GM12875 (cell line): ENCODE measurements around the gene RDH16.
"Not testable (repeated sequence)": the region's sequence is repeated elsewhere in the genome, so short reads cannot be mapped to it uniquely, and the experiment has no call there.

Experiments used
- H3K4me3 ChIP-seq: one replicate; pipeline ENCODE4 v1.5.1; 2011; ENCODE audit warnings: low read depth, low read length, control low read depth
- TF ChIP-seq, protein P1 (sequence below): IDR thresholded peaks from 2 replicates; pipeline ENCODE4 v1.5.1; 2011; ENCODE audit warnings: low read depth, mild to moderate bottlenecking, control low read depth, inconsistent platforms, low read length, moderate library complexity, borderline replicate concordance; ENCODE audit not compliant: insufficient read depth

Gene RDH16

GRCh38 chr12:56979628-56980027 lies 22.2 kb upstream of the RDH16 start:
- TF ChIP-seq, protein P1, sequence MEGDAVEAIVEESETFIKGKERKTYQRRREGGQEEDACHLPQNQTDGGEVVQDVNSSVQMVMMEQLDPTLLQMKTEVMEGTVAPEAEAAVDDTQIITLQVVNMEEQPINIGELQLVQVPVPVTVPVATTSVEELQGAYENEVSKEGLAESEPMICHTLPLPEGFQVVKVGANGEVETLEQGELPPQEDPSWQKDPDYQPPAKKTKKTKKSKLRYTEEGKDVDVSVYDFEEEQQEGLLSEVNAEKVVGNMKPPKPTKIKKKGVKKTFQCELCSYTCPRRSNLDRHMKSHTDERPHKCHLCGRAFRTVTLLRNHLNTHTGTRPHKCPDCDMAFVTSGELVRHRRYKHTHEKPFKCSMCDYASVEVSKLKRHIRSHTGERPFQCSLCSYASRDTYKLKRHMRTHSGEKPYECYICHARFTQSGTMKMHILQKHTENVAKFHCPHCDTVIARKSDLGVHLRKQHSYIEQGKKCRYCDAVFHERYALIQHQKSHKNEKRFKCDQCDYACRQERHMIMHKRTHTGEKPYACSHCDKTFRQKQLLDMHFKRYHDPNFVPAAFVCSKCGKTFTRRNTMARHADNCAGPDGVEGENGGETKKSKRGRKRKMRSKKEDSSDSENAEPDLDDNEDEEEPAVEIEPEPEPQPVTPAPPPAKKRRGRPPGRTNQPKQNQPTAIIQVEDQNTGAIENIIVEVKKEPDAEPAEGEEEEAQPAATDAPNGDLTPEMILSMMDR: no peak
- no peak overlapping the region for H3K4me3 ChIP-seq

- H3K4me3 ChIP-seq: no peak overlapping the region
- TF ChIP-seq, protein P1: no peak
Measured at GRCh38 chr12:56978397-56979138, 21.2 kb upstream of the RDH16 start.

DNA sequence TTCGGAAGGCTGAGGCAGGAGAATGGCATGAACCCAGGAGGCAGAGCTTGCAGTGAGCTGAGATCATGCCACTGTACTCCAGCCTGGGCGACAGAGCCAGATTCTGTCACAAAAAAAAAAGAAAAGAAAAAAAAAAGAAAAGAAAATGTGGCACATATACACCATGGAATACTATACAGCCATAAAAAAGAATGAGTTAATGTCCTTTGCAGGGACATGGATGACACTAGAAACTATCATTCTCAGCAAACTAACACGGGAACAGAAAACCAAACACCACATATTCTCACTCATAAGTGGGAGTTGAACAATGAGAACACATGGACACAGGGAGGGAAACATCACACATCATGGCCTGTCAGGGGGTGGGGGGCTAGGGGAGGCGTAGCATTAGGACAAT lies 20.0 kb upstream of the RDH16 start:
- H3K4me3 ChIP-seq: not testable (repeated sequence)

DNA sequence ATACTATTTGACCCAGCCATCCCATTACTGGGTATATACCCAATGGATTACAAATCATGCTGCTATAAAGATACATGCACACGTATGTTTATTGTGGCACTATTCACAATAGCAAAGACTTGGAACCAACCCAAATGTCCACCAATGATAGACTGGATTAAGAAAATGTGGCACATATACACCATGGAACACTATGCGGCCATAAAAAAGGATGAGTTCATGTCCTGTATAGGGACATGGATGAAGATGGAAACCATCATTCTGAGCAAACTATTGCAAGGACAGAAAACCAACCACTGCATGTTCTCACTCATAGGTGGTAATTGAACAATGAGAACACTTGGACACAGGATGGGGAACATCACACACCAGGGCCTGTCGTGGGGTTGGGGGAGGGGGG lies 16.8 kb upstream of the RDH16 start:
- H3K4me3 ChIP-seq: not testable (repeated sequence)

DNA sequence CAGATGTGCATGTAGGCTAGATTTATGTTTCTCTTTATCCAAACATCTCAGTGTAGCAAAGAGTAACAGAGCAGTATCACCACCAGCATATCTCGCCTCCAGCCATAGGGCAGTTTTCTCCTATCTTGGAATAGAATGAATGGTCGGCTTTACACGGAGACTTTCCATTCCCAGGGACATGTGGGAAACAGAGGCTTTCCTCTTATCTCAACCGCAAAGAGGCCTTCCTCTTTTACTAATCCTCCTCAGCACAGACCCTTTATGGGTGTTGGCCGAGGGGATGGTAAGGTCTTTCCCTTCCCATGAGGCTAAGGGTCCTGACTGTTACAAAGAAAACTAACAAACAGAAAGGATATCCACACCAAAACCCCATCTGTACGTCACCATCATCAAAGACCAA lies 11.5 kb upstream of the RDH16 start:
- not testable (repeated sequence) for H3K4me3 ChIP-seq

DNA sequence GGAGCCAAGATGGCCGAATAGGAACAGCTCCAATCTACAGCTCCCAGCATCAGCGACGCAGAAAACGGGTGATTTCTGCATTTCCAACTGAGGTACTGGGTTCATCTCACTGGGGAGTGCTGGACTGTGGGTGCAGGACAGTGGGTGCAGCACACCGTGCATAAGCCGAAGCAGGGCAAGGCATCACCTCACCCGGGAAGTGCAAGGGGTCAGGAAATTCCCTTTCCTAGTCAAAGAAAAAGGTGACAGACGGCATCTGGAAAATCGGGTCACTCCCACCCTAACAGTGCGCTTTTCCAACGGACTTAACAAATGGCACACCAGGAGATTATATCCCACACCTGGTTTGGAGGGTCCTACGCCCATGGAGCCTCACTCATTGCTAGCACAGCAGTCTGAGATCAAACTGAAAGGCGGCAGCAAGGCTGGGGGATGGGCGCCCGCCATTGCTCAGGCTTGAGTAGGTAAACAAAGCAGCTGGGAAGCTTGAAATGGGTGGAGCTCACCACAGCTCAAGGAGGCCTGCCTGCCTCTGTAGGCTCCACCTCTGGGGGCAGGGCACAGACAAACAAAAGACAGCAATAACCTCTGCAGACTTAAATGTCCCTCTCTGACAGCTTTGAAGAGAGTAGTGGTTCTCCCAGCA lies 8.7 kb upstream of the RDH16 start:
- not testable (repeated sequence) for H3K4me3 ChIP-seq

GRCh38 chr12:56965124-56965523 lies 7.7 kb upstream of the RDH16 start:
- not testable (repeated sequence) for H3K4me3 ChIP-seq

DNA sequence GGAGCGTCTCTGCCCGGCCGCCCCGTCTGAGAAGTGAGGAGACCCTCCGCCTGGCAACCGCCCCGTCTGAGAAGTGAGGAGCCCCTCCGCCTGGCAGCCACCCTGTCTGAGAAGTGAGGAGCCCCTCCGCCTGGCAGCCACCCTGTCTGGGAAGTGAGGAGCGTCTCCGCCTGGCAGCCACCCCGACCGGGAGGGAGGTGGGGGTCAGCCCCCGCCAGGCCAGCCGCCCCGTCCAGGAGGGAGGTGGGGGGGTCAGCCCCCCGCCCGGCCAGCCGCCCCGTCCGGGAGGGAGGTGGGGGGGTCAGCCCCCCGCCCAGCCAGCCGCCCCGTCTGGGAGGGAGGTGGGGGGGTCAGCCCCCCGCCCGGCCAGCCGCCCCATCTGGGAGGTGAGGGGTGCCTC lies 6.1 kb upstream of the RDH16 start:
- not testable (repeated sequence) for H3K4me3 ChIP-seq

- H3K4me3 ChIP-seq: not testable (repeated sequence)
Measured at GRCh38 chr12:56962247-56962646, 4.8 kb upstream of the RDH16 start.

DNA sequence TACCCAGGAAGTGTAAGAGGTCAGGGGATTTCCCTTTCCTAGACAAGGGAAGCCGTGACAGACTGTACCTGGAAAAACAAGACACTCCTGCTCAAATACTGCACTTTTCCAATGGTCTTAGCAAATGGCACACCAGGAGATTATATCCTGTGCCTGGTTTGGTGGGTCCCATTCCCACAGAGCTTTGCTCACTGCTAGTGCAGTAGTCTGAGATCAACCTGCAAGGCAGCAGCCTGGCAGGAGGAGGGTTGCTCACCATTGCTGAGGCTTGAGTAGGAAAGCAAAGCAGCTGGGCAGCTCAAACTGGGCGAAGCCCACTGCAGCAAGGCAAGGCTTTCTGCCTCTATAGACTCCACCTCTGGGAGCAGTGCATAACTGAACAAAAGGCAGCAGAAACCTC lies 1.0 kb upstream of the RDH16 start:
- TF ChIP-seq, protein P1: no peak
- H3K4me3 ChIP-seq: no peak overlapping the region

DNA sequence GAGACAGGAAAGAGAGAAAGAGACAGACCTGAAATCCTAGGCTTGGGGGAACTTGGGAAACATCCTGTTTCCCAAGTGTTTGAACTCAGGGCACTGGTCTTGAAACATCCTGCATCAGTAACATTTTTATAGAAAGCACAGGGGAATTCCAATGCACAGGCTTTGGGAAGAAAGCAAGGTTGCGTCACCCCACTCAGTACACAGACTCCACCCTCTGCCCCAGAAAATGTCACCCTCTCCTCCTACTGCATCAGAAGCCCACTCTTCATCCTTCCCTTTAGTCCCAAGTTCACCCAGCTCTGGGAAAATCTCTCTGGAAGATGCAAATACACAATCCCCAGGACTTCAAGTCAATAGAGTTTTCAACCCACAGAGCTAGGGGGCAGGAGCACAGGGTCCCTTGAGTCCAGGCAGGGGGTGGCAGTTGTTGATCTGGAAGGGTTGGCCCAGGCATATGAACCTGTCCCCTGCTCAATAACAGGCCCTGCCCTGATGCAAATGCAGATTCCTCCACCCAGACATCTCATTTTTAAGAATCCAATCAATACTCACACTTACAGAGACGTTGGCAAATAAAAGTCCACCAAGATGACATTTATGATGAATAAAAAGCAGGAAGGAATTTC lies 1.7 kb downstream of the RDH16 start:
- H3K4me3 ChIP-seq: no peak overlapping the region
- TF ChIP-seq, protein P1: no peak
